SK-MEL-5 (cell line): ENCODE results near the gene CORO6. TPM values are rescaled to one million over a fixed set of nuclear protein-coding genes. Genes with fewer than 3 reads are reported as not detected.
"Not testable (repeated sequence)": the region's sequence is repeated elsewhere in the genome, so short reads cannot be mapped to it uniquely, and the experiment has no call there.

ENCODE experiments used
- DNase-seq: peaks from one replicate; pipeline ENCODE4 v3.0.0-alpha.2; 2016; ENCODE audit warnings: low read depth, low spot score
- in situ Hi-C: cut with HindIII; loops from 2 replicates; pipeline ENCODE4 v1.10.0; 2016; ENCODE audit warnings: low sequenced_read_pairs, high pct_unique_total_duplicates, low pct_unique_long_range_greater_than_20kb
- polyA plus RNA-seq, 2 experiments: library from polyadenylated mRNA; depleted of rRNA; stranded (reverse); fragments of >200 nt; gene quantifications; 2 replicates each; pipeline ENCODE4 v1.2.3, GENCODE V29; 2015
- total RNA-seq: library from RNA; depleted of rRNA; stranded (reverse); fragments of >200 nt; shearing (Covaris generic); gene quantifications from 2 replicates; pipeline ENCODE4 v1.2.3, GENCODE V29; 2014; rRNA removed

CORO6 gene
- total RNA-seq, result 0.13 and 0.21 TPM in 2 replicates
- polyA plus RNA-seq (2015; cell fraction: cytosol; rRNA removed), result 0.07 and 0.08 TPM in 2 replicates
- 7.9 and 10.8 TPM in 2 replicates for polyA plus RNA-seq (2015; cell fraction: nucleus; rRNA removed)

GRCh38 chr17:29622337-29623282 is at the start of gene CORO6:
Gene CORO6, minus strand, starts transcription at chr17:29622912. Its CDS starts 1,491 bp downstream, at chr17:29621421.
- no peak for DNase-seq
- in situ Hi-C loops, result no loop called here

GRCh38 chr17:29671661-29672060 is 48.9 kb upstream of the CORO6 start:
- DNase-seq, result no peak
- in situ Hi-C loops, result no loop called here

GRCh38 chr17:29669266-29669665 is 46.6 kb upstream of the CORO6 start:
- DNase-seq, result no peak
- in situ Hi-C loops, result no loop called here

GRCh38 chr17:29667969-29668368 is 45.3 kb upstream of the CORO6 start:
- in situ Hi-C loops, result no loop called here
- DNase-seq, result no peak

GRCh38 chr17:29665481-29665810 is 42.7 kb upstream of the CORO6 start:
- in situ Hi-C loops, result no loop called here
- no peak for DNase-seq

GRCh38 chr17:29664743-29665480 is 42.2 kb upstream of the CORO6 start:
- in situ Hi-C loops, result no loop called here
- DNase-seq, result no peak

GRCh38 chr17:29663155-29663554 is 40.4 kb upstream of the CORO6 start:
- in situ Hi-C loops, result no loop called here
- DNase-seq, result no peak

GRCh38 chr17:29661213-29661612 is 38.5 kb upstream of the CORO6 start:
- in situ Hi-C loops, result no loop called here
- no peak for DNase-seq

GRCh38 chr17:29659155-29659554 is 36.4 kb upstream of the CORO6 start:
- in situ Hi-C loops, result no loop called here
- no peak for DNase-seq

GRCh38 chr17:29655323-29655722 is 32.6 kb upstream of the CORO6 start:
- in situ Hi-C loops, result no loop called here
- DNase-seq, result no peak

- DNase-seq, result no peak
- in situ Hi-C loops, result no loop called here
These were observed 31.4 kb upstream of the CORO6 start for GRCh38 chr17:29653995-29654714.

- in situ Hi-C loops, result no loop called here
- DNase-seq, result no peak
These were observed 30.3 kb upstream of the CORO6 start for GRCh38 chr17:29652976-29653375.

- in situ Hi-C loops, DNase-seq: not testable (repeated sequence)
These were observed 29.2 kb upstream of the CORO6 start for GRCh38 chr17:29651913-29652312.

- in situ Hi-C loops, result no loop called here
- DNase-seq, result no peak
These were observed 27.7 kb upstream of the CORO6 start for GRCh38 chr17:29650396-29650795.

- DNase-seq, result no peak
- in situ Hi-C loops, result no loop called here
These were observed 26.6 kb upstream of the CORO6 start for GRCh38 chr17:29649359-29649758.

GRCh38 chr17:29648005-29648404 is 25.3 kb upstream of the CORO6 start:
- in situ Hi-C loops, result no loop called here
- no peak for DNase-seq

- in situ Hi-C loops, result no loop called here
- DNase-seq, result no peak
These were observed 22.9 kb upstream of the CORO6 start for GRCh38 chr17:29645515-29646051.

GRCh38 chr17:29643817-29644160 is 21.1 kb upstream of the CORO6 start:
- no peak for DNase-seq
- in situ Hi-C loops, result no loop called here
